RWPE2 (cell line): Measurements from ENCODE around the gene AADAT.

Source experiments
- ATAC-seq: fragments of 200-7000 bp; cut with Tn5 transposase; 3 replicates; pipeline ENCODE4 v1.9.1; 2021; ENCODE audit warnings: low read depth
- DNase-seq: peaks from one replicate; pipeline ENCODE4 v3.0.0-alpha.2; 2020; ENCODE audit warnings: low spot score
- H3K27ac ChIP-seq: fragments of 450-650 bp; 2 replicates; pipeline ENCODE4 v1.5.1; 2017; ENCODE audit warnings: mild to moderate bottlenecking; ENCODE audit not compliant: poor library complexity, severe bottlenecking
- H3K27me3 ChIP-seq: fragments of 250-450 bp; sonication (Bioruptor Pico); 2 replicates; pipeline ENCODE4 v1.5.1; 2021; ENCODE audit warnings: mild to moderate bottlenecking, moderate library complexity; ENCODE audit not compliant: insufficient read depth, poor library complexity, severe bottlenecking
- H3K36me3 ChIP-seq: fragments of 250-450 bp; sonication (Bioruptor Pico); 2 replicates; pipeline ENCODE4 v1.5.1; 2020; ENCODE audit warnings: low read depth, mild to moderate bottlenecking, moderate library complexity
- H3K4me1 ChIP-seq: fragments of 250-450 bp; sonication (Bioruptor Pico); 2 replicates; pipeline ENCODE4 v1.5.1; 2021; ENCODE audit warnings: mild to moderate bottlenecking, moderate library complexity; ENCODE audit not compliant: insufficient read depth, poor library complexity, severe bottlenecking
- H3K4me3 ChIP-seq: fragments of 250-450 bp; sonication (Bioruptor Pico); 2 replicates; pipeline ENCODE4 v1.5.1; 2021; ENCODE audit warnings: mild to moderate bottlenecking, moderate library complexity; ENCODE audit not compliant: severe bottlenecking
- H3K9me3 ChIP-seq: fragments of 250-450 bp; sonication (Bioruptor Pico); 2 replicates; pipeline ENCODE4 v1.5.1; 2021; ENCODE audit warnings: mild to moderate bottlenecking, moderate library complexity; ENCODE audit not compliant: severe bottlenecking
- TF ChIP-seq, protein P1 (sequence below): fragments of 450-650 bp; IDR thresholded peaks from one replicate; pipeline ENCODE4 v1.5.1; 2017; ENCODE audit warnings: mild to moderate bottlenecking, moderate library complexity; ENCODE audit not compliant: poor library complexity, severe bottlenecking

Gene AADAT

DNA sequence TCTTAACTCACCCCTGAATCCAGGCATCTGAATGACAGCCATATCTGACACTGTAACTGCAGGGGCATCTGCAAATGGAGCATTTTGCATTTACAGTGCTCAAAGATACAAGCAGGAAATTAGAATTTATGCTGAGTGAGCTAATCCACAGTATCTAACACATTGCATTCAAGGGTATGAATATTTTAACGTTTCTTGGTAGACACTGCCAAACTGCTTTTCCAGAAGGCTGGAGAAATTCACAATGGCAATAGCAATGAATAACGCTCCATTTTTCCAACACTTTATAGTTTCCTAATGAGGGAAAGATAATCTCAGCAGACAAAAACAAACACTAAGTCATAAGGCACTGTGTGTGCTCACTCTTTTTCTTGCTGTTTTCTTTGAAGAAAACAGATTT, 30.9 kb downstream of the AADAT start:
- Histone ChIP-seq H3K4me3 (no peak overlapping the region), H3K27me3 (no peaks in the 10 kb centered on the region), H3K36me3 (peaks cover 41% of the 10 kb centered on the region), H3K4me1 (no peaks in the 10 kb centered on the region), H3K9me3 (no peaks in the 10 kb centered on the region), H3K27ac (no peak overlapping the region)
- TF ChIP-seq, protein P1, sequence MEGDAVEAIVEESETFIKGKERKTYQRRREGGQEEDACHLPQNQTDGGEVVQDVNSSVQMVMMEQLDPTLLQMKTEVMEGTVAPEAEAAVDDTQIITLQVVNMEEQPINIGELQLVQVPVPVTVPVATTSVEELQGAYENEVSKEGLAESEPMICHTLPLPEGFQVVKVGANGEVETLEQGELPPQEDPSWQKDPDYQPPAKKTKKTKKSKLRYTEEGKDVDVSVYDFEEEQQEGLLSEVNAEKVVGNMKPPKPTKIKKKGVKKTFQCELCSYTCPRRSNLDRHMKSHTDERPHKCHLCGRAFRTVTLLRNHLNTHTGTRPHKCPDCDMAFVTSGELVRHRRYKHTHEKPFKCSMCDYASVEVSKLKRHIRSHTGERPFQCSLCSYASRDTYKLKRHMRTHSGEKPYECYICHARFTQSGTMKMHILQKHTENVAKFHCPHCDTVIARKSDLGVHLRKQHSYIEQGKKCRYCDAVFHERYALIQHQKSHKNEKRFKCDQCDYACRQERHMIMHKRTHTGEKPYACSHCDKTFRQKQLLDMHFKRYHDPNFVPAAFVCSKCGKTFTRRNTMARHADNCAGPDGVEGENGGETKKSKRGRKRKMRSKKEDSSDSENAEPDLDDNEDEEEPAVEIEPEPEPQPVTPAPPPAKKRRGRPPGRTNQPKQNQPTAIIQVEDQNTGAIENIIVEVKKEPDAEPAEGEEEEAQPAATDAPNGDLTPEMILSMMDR, result no peak
- ATAC-seq (no peak), DNase-seq (no peak)

GRCh38 chr4:170057866-170058265, 31.9 kb downstream of the AADAT start:
- Histone ChIP-seq H3K4me1 (no peaks in the 10 kb centered on the region), H3K27me3 (no peaks in the 10 kb centered on the region), H3K4me3 (no peak overlapping the region), H3K27ac (no peak overlapping the region), H3K36me3 (peaks cover 39% of the 10 kb centered on the region), H3K9me3 (no peaks in the 10 kb centered on the region)
- DNase-seq (no peak), ATAC-seq (no peak)
- TF ChIP-seq, protein P1, result no peak

GRCh38 chr4:170052919-170053318, 36.8 kb downstream of the AADAT start:
- DNase-seq (no peak), ATAC-seq (no peak)
- Histone ChIP-seq H3K27ac (no peak overlapping the region), H3K9me3 (no peaks in the 10 kb centered on the region), H3K36me3 (no peaks in the 10 kb centered on the region), H3K27me3 (no peaks in the 10 kb centered on the region), H3K4me3 (no peak overlapping the region), H3K4me1 (no peaks in the 10 kb centered on the region)
- TF ChIP-seq, protein P1, result no peak

GRCh38 chr4:170051402-170051801, 38.4 kb downstream of the AADAT start:
- H3K4me3 ChIP-seq, result no peak overlapping the region
- H3K27me3 ChIP-seq, result no peaks in the 10 kb centered on the region
- H3K36me3 ChIP-seq, result no peaks in the 10 kb centered on the region
- no peaks in the 10 kb centered on the region for H3K4me1 ChIP-seq
- H3K27ac ChIP-seq, result no peak overlapping the region
- H3K9me3 ChIP-seq, result no peaks in the 10 kb centered on the region
- TF ChIP-seq, protein P1, result no peak
- ATAC-seq (no peak), DNase-seq (no peak)

GRCh38 chr4:170049766-170050165, 40.0 kb downstream of the AADAT start:
- TF ChIP-seq, protein P1, result no peak
- ATAC-seq (no peak), DNase-seq (no peak)
- Histone ChIP-seq H3K4me1 (no peaks in the 10 kb centered on the region), H3K27me3 (no peaks in the 10 kb centered on the region), H3K36me3 (no peaks in the 10 kb centered on the region), H3K27ac (no peak overlapping the region), H3K9me3 (no peaks in the 10 kb centered on the region), H3K4me3 (no peak overlapping the region)
